Measurements from ENCODE around the gene ZNF628. TPM values are rescaled to one million over a fixed set of nuclear protein-coding genes. Genes with fewer than 3 reads are reported as not detected.
A peak's percentile ranks its signal among the peaks of the same experiment; 100 is the strongest.

Gene ZNF628
- total and polyA plus RNA-seq, 2 of the 8 experiments (the other 6 are each of a cell fraction or from before 2014, with no cell fraction given) = 1.7 to 10.8 TPM

DNA sequence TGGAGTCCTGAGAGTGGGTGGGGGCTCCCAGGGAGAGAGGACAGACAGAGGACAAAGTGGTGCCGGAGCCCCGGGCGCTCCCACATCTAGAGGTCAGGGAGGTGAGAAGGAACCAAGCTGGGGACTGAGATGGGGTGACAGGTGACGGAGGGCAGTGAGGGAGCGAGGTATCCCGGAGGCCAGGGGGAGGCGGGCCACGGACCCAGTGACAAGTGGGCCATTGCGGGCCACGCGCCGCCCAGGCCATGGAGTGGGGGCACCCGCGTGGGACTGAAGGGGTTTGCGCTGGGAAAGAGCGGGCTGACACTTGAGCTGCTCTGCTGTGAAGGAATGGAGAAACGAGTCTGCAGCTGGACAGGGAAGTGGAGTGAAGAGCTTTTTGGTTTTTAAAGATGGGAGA, 2.6 kb downstream of the ZNF628 start:
- no peak overlapping the region for H2AK5ac ChIP-seq (ENCODE audit: low read depth, low read length)
- no peak overlapping the region for H3K14ac ChIP-seq (ENCODE audit: insufficient read length)
- H2BK12ac ChIP-seq (ENCODE audit: low read depth, low read length) = no peak overlapping the region
- ChIA-PET CTCF (ENCODE audit: partially characterized antibody) (interaction anchor here (1.3 to 5.5 kb wide), 4 partner anchors 12 to 178 kb away, joined by 3 to 31 read pairs (median 16); no protein-coding TSS in a partner anchor), POLR2A (ENCODE audit: partially characterized antibody) (interaction anchor here (0.9 to 7.6 kb wide), 7 partner anchors 11 to 80 kb away, joined by 3 to 57 read pairs (median 3); partner anchors contain the start of gene SSC5D)
- no peaks in the 10 kb centered on the region; a peak in 2 of 7 replicates for H3K27me3 ChIP-seq (replicated peaks in 1 of 4; ENCODE audit: control insufficient read depth in 3 of 4, extremely low read depth in 1 of 4, insufficient read depth in 3 of 4, low read length in 3 of 4)
- no peak overlapping the region for H2BK15ac ChIP-seq (ENCODE audit: low read length)
- no peak overlapping the region for H4K5ac ChIP-seq (ENCODE audit: insufficient read length, low read depth, low read length)
- peaks cover 0 to 18% of the 10 kb centered on the region in 2 experiments; a peak in 2 of 4 replicates for H3K79me2 ChIP-seq (ENCODE audit: control insufficient read depth in 1 of 2, insufficient read depth in 2 of 2, low read length in 2 of 2)
- peaks cover 3% of the 10 kb centered on the region for H3K23me2 ChIP-seq (ENCODE audit: low read depth, low read length)
- no peak for FAIRE-seq
- H3K56ac ChIP-seq (replicated peaks; ENCODE audit: insufficient read length, low read depth, low read length) = no peak overlapping the region
- H3K9ac ChIP-seq (replicated peaks in 1 of 4; ENCODE audit: extremely low read depth in 1 of 4, low read depth in 3 of 4, low read length in 3 of 4) = no peak overlapping the region
- H3K18ac ChIP-seq (ENCODE audit: extremely low read depth, low read length) = no peak overlapping the region
- no peak overlapping the region for H2BK120ac ChIP-seq (replicated peaks; ENCODE audit: low read depth, low read length)
- TF ChIP-seq RBBP5 (IDR thresholded peaks at IDR 0.05; ENCODE audit: borderline replicate concordance, low read depth, low read length) (no peak), CHD2 (IDR thresholded peaks at IDR 0.05; ENCODE audit: low read length) (no peak)
- H3K27ac ChIP-seq (ENCODE audit: low read depth, low read length) = no peak overlapping the region
- H3K79me1 ChIP-seq (ENCODE audit: low read depth, low read length) = peaks cover 11% of the 10 kb centered on the region
- H3K23ac ChIP-seq (ENCODE audit: insufficient read length) = no peak overlapping the region
- H2BK20ac ChIP-seq (ENCODE audit: low read length) = no peak overlapping the region
- H4K8ac ChIP-seq (ENCODE audit: extremely low read depth, insufficient read depth, low read length) = peak overlapping the region; percentile 69; the same call in 1 of the 2 replicates
- DNase-seq (ENCODE audit: low read depth in 1 of 2, low spot score in 2 of 2) = no peak
- H4K20me1 ChIP-seq (replicated peaks in 1 of 2; ENCODE audit: control insufficient read depth in 1 of 2, insufficient read depth in 2 of 2, low read length in 2 of 2) = peaks cover 0 to 3% of the 10 kb centered on the region in 2 experiments
- no peak overlapping the region for H3K4me3 ChIP-seq (ENCODE audit: extremely low read depth in 1 of 4, insufficient read depth in 2 of 4, low read depth in 3 of 4, low read length in 4 of 4)
- H2BK5ac ChIP-seq (ENCODE audit: low read depth, low read length) = no peak overlapping the region
- H3K36me3 ChIP-seq (ENCODE audit: control insufficient read depth in 2 of 4, insufficient read depth in 4 of 4, low read length in 3 of 4) = peaks cover 0 to 10% (median 0%) of the 10 kb centered on the region in 4 experiments; a peak in 2 of 8 replicates
- H3K4me1 ChIP-seq (replicated peaks in 1 of 4; ENCODE audit: control insufficient read depth in 3 of 4, insufficient read depth in 4 of 4, low read length in 3 of 4) = peaks cover 0 to 15% (median 8%) of the 10 kb centered on the region in 4 experiments; a peak in 5 of 7 replicates
- no peak overlapping the region for H2AFZ ChIP-seq (ENCODE audit: low read length)
- no peak overlapping the region for H4K91ac ChIP-seq (replicated peaks; ENCODE audit: insufficient read length, low read length)
- H3K9me3 ChIP-seq (ENCODE audit: insufficient read depth in 2 of 2, low read depth in 1 of 2, low read length in 1 of 2) = no peaks in the 10 kb centered on the region
- no peak overlapping the region for H3K4me2 ChIP-seq (ENCODE audit: insufficient read depth in 1 of 2, low read depth in 2 of 2, low read length in 2 of 2)
- no peak overlapping the region for H3K4ac ChIP-seq (replicated peaks; ENCODE audit: insufficient read length, low read depth, low read length)
- WGBS, 2 experiments (ENCODE audit: extremely low coverage in 1 of 2, insufficient coverage in 1 of 2, insufficient read length in 1 of 2, insufficient replicate concordance in 2 of 2, low coverage in 1 of 2, low lambda C conversion rate in 2 of 2, missing lambda C conversion rate in 1 of 2) = 86% methylated on average over 17 of the region's 17 CpGs; no CpG with 5 or more reads in 1 of the 2 experiments
